K562 (cell line): ENCODE data around the gene LHFPL5. TPM values are rescaled to one million over a fixed set of nuclear protein-coding genes. Genes with fewer than 3 reads are reported as not detected.

Source experiments
- CREM ChIP-seq: IDR thresholded peaks from 2 replicates; pipeline ENCODE4 v1.6.1; 2014; ENCODE audit warnings: antibody characterized with exemption, low read depth
- DIDO1 ChIP-seq: fragments of 450-650 bp; IDR thresholded peaks from 2 replicates; pipeline ENCODE4 v1.6.1; 2016; ENCODE audit warnings: low read depth, missing biosample characterization, missing genetic modification characterization
- ELF2 ChIP-seq: fragments of 250-450 bp; sonication (Bioruptor Pico); IDR thresholded peaks from 2 replicates; pipeline ENCODE4 v1.5.0; 2021; ENCODE audit warnings: mild to moderate bottlenecking
- EP300 ChIP-seq: IDR thresholded peaks from 2 replicates; pipeline ENCODE4 v1.6.1; 2012; ENCODE audit warnings: low read length, improper control_type of control experiment
- KLF16 ChIP-seq: IDR thresholded peaks from 2 replicates; pipeline ENCODE4 v1.6.1; 2016; ENCODE audit warnings: antibody characterized with exemption
- NUFIP1 ChIP-seq: fragments of 450-650 bp; IDR thresholded peaks from 2 replicates; pipeline ENCODE4 v1.6.1; 2018; ENCODE audit not compliant: partially characterized antibody
- PHB2 ChIP-seq: fragments of 450-650 bp; IDR thresholded peaks from 2 replicates; pipeline ENCODE4 v1.6.1; 2017; ENCODE audit warnings: low read depth
- PHF8 ChIP-seq: fragments of 200-600 bp; sonication (generic); IDR thresholded peaks from 2 replicates; pipeline ENCODE4 v1.6.1; 2012; ENCODE audit warnings: mixed run types, mild to moderate bottlenecking, inconsistent platforms, low read length, moderate library complexity, borderline replicate concordance
- RB1 ChIP-seq: fragments of 450-650 bp; IDR thresholded peaks from 2 replicates; pipeline ENCODE4 v1.6.1; 2017; ENCODE audit warnings: low read depth, mild to moderate bottlenecking
- RBBP5 ChIP-seq: fragments of 200-600 bp; sonication (generic); IDR thresholded peaks from 2 replicates; pipeline ENCODE4 v1.6.1; 2012; ENCODE audit warnings: borderline replicate concordance, mild to moderate bottlenecking, low read length, control low read depth, inconsistent platforms; ENCODE audit not compliant: insufficient read depth, poor library complexity, severe bottlenecking
- SIRT6 ChIP-seq: IDR thresholded peaks from one replicate; pipeline ENCODE4 v1.6.1; 2012; ENCODE audit warnings: low read depth, mild to moderate bottlenecking, control low read depth, inconsistent platforms, low read length, moderate library complexity
- SPI1 ChIP-seq: IDR thresholded peaks from 2 replicates; pipeline ENCODE4 v1.6.1; 2011; ENCODE audit warnings: low read depth, low read length, control low read depth, borderline replicate concordance
- TEAD4 ChIP-seq, 2 experiments: sonication (generic) in 1 of 2; formaldehyde crosslinking in 1 of 2; IDR thresholded peaks; 2 replicates each; pipeline versions ENCODE4 v1.6.1 to v1.8.0; 2012 to 2022; ENCODE audit warnings: borderline replicate concordance in 1 of 2, inconsistent platforms in 1 of 2, low read length in 1 of 2, mild to moderate bottlenecking in 1 of 2, missing genetic modification reagents in 1 of 2
- ZNF24 ChIP-seq: fragments of 450-650 bp; IDR thresholded peaks from 2 replicates; pipeline ENCODE4 v1.6.1; 2016
- polyA plus RNA-seq, 8 experiments: library from polyadenylated mRNA; depleted of rRNA in 4 of 8; stranded (reverse) in 5 of 8; unstranded in 3 of 8; fragments of >200 nt; fragmentation: Nextera tagmentation in 2 of 8; fragmentation: Illumina TruSeq in 1 of 8; extraction: Ambion mirVana in 2 of 8; extraction: Trizol in 1 of 8; gene quantifications; 2 replicates each; pipeline versions ENCODE4 v1.2.1 to v1.2.3, GENCODE V29; 2011 to 2014; ENCODE audit warnings: inconsistent platforms in 1 of 8, missing spikeins in 1 of 8
- total RNA-seq, 7 experiments: library from RNA; depleted of rRNA in 6 of 7; stranded (reverse); fragments of >200 nt in 6 of 7; fragmentation: Illumina TruSeq in 2 of 7; extraction: Trizol in 2 of 7; gene quantifications; 2 replicates each; pipeline versions ENCODE4 v1.2.1 to v1.2.3, GENCODE V29; 2011 to 2021; ENCODE audit warnings: low replicate concordance in 1 of 7
- TF ChIP-seq, protein P1 (sequence below): sonication (generic); formaldehyde crosslinking; IDR thresholded peaks from 2 replicates; pipeline ENCODE4 v1.4.0; 2020; ENCODE audit warnings: mild to moderate bottlenecking, missing genetic modification reagents
- TF ChIP-seq, protein P2 (sequence below): sonication (generic); formaldehyde crosslinking; IDR thresholded peaks from 2 replicates; pipeline ENCODE4 v1.8.0; 2022; ENCODE audit warnings: missing genetic modification reagents, mild to moderate bottlenecking, borderline replicate concordance
- TF ChIP-seq, protein P3 (sequence below): sonication (generic); formaldehyde crosslinking; IDR thresholded peaks from 2 replicates; pipeline ENCODE4 v1.9.0; 2022; ENCODE audit warnings: mild to moderate bottlenecking, missing genetic modification reagents
- TF ChIP-seq, protein P4 (sequence below): IDR thresholded peaks from 2 replicates; pipeline ENCODE4 v1.6.1; 2014; ENCODE audit warnings: antibody characterized with exemption
- TF ChIP-seq, protein P5 (sequence below): fragments of 250-450 bp; sonication (Bioruptor Pico); IDR thresholded peaks from 2 replicates; pipeline ENCODE4 v1.5.0; 2021

Gene LHFPL5
- total and polyA plus RNA-seq, 9 of the 15 experiments (the other 6 are each of a cell fraction or from before 2014, with no cell fraction given): not detected

DNA sequence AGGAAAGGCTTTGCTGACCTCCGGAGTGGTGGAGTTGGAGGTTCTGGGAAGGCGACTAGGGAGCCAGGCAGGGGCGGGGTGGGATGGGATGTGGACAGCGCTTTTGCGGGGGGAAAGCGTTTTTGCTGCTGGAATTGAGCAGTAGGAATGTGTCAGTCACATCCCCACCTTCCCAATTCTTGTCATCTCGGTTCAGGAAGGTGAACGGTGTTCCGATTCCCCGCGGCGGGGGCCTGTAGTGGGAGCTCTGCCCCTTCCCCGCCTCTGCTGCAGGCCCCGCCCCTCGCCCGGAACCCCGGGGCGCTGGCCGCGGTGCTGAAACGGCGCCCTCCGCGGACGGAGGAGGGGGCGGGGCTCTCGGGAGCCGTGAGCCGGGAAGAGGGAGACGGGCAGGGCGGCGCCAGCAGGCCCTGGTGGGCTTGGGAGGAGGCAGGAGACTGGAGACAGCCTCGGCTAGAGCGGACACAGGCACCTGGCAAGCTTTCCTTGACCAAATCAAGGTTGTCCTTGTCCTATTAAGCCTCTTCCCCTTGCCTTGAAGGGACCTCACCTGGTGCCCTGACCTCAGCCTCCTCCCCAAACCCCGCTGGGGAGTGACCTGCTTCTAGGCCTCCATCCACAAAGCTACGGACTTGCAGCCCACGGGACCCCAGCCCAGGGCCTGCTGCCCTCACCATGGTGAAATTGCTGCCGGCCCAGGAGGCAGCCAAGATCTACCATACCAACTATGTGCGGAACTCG lies at the start of gene LHFPL5 (continued):
- TF ChIP-seq, protein P1, sequence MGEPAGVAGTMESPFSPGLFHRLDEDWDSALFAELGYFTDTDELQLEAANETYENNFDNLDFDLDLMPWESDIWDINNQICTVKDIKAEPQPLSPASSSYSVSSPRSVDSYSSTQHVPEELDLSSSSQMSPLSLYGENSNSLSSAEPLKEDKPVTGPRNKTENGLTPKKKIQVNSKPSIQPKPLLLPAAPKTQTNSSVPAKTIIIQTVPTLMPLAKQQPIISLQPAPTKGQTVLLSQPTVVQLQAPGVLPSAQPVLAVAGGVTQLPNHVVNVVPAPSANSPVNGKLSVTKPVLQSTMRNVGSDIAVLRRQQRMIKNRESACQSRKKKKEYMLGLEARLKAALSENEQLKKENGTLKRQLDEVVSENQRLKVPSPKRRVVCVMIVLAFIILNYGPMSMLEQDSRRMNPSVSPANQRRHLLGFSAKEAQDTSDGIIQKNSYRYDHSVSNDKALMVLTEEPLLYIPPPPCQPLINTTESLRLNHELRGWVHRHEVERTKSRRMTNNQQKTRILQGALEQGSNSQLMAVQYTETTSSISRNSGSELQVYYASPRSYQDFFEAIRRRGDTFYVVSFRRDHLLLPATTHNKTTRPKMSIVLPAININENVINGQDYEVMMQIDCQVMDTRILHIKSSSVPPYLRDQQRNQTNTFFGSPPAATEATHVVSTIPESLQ: peak; percentile 98
- TF ChIP-seq SPI1 (no peak), ZNF24 (no peak), ELF2 (CRISPR knock-in tag) (no peak), NUFIP1 (no peak), DIDO1 (tag) (no peak), TEAD4 (IDR thresholded peaks at IDR 0.05; ENCODE audit: low read length) (no peak), TEAD4 (CRISPR knock-in tag; IDR thresholded peaks at IDR 0.05; ENCODE audit: borderline replicate concordance) (peak; percentile 69; the same call in 1 of the 2 replicates), RB1 (peak; percentile 66; the same call in 1 of the 2 replicates), SIRT6 (no peak), RBBP5 (no peak), PHB2 (no peak), KLF16 (no peak), EP300 (no peak), PHF8 (no peak), CREM (peak; percentile 69)
- TF ChIP-seq, protein P2, sequence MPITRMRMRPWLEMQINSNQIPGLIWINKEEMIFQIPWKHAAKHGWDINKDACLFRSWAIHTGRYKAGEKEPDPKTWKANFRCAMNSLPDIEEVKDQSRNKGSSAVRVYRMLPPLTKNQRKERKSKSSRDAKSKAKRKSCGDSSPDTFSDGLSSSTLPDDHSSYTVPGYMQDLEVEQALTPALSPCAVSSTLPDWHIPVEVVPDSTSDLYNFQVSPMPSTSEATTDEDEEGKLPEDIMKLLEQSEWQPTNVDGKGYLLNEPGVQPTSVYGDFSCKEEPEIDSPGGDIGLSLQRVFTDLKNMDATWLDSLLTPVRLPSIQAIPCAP: no peak
- TF ChIP-seq, protein P3, sequence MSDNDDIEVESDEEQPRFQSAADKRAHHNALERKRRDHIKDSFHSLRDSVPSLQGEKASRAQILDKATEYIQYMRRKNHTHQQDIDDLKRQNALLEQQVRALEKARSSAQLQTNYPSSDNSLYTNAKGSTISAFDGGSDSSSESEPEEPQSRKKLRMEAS (CRISPR knock-in tag): peak; percentile 49; the same call in 1 of the 2 replicates
- TF ChIP-seq, protein P4, sequence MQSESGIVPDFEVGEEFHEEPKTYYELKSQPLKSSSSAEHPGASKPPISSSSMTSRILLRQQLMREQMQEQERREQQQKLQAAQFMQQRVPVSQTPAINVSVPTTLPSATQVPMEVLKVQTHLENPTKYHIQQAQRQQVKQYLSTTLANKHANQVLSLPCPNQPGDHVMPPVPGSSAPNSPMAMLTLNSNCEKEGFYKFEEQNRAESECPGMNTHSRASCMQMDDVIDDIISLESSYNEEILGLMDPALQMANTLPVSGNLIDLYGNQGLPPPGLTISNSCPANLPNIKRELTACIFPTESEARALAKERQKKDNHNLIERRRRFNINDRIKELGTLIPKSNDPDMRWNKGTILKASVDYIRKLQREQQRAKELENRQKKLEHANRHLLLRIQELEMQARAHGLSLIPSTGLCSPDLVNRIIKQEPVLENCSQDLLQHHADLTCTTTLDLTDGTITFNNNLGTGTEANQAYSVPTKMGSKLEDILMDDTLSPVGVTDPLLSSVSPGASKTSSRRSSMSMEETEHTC: no peak
- TF ChIP-seq, protein P5, sequence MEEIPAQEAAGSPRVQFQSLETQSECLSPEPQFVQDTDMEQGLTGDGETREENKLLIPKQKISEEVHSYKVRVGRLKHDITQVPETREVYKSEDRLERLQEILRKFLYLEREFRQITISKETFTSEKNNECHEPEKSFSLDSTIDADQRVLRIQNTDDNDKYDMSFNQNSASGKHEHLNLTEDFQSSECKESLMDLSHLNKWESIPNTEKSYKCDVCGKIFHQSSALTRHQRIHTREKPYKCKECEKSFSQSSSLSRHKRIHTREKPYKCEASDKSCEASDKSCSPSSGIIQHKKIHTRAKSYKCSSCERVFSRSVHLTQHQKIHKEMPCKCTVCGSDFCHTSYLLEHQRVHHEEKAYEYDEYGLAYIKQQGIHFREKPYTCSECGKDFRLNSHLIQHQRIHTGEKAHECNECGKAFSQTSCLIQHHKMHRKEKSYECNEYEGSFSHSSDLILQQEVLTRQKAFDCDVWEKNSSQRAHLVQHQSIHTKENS (CRISPR knock-in tag): no peak
